HG03520 (cell line): ENCODE data around the gene ANKRA2.
"Not testable (repeated sequence)": the region's sequence is repeated elsewhere in the genome, so short reads cannot be mapped to it uniquely, and the experiment has no call there.

ENCODE experiments used
- ATAC-seq: cut with Tn5 transposase; IDR thresholded peaks from one replicate; pipeline ENCODE4 v1.9.1; 2021; ENCODE audit warnings: mild to moderate bottlenecking, moderate library complexity; ENCODE audit not compliant: unreplicated experiment

ANKRA2 gene

GRCh38 chr5:73550016-73550415 lies 15.4 kb downstream of the ANKRA2 start:
- ATAC-seq = no peak

GRCh38 chr5:73545403-73545779 lies 20.0 kb downstream of the ANKRA2 start:
- no peak for ATAC-seq

GRCh38 chr5:73544429-73545402 lies 20.7 kb downstream of the ANKRA2 start:
- no peak for ATAC-seq

DNA sequence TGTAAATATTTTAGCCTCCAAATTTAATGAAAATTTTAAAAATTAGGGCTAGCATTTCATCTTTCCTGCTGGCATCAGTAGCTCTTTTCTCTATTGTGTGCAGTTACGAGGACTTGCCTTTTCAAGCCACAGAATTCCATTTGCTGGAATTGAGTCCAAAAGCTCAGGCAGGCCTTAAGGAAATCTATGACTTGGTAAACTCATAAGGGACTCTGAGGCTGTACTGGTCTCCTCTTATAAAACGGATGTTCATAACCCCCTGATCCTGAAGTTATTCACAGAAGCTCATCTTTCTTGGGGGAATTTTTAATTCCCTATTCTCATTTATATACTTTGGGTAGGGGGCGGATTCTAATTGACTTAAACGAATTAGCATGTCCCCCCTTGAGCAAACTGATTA lies 23.4 kb downstream of the ANKRA2 start:
- no peak for ATAC-seq

- ATAC-seq = no peak
Observed at GRCh38 chr5:73540192-73540591, 25.2 kb downstream of the ANKRA2 start.

- no peak for ATAC-seq
Observed at GRCh38 chr5:73539730-73540129, 25.7 kb downstream of the ANKRA2 start.

GRCh38 chr5:73534971-73535370 lies 30.5 kb downstream of the ANKRA2 start:
- no peak for ATAC-seq

- no peak for ATAC-seq
Observed at GRCh38 chr5:73534011-73534644, 31.3 kb downstream of the ANKRA2 start.

DNA sequence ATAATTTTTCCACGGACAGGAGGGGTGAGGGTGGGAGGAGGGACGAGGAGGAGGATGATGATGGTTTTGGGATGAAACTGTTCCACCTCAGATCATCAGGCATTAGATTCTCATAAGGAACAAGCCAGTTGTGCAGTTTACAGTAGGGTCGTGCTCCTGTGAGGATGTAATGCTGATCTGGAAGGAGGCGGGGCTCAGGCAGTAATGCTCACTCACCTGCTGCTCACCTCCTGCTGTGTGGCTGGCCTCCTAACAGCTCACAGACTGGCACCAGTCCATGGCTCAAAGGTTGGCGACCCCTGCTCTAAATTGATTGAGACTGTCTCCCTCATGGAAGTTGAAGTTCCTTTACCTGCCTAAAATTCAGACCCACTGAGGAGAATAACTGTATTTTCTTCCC lies 33.2 kb downstream of the ANKRA2 start:
- no peak for ATAC-seq

GRCh38 chr5:73531356-73531755 lies 34.1 kb downstream of the ANKRA2 start:
- no peak for ATAC-seq

- ATAC-seq = no peak
Observed at GRCh38 chr5:73529081-73529480, 36.4 kb downstream of the ANKRA2 start.

DNA sequence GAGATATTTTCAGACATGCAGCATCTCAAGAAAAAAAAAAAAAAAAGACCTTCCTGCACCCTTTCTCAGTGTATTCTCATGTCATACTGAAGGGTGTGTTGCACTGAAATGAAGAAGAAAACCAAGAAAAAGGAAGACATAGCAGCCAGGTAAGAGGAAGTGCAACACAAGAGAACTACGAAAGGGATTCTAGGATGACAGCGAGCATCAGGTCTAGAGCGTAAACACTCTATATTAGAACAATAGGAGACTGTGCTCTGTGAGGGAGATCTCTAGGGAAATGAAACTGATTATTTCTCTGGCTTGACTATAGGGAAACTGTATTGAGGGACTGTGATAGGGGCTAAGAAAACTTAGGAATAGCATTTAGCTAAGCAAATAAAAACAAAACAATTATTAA lies 37.2 kb downstream of the ANKRA2 start:
- ATAC-seq = no peak

DNA sequence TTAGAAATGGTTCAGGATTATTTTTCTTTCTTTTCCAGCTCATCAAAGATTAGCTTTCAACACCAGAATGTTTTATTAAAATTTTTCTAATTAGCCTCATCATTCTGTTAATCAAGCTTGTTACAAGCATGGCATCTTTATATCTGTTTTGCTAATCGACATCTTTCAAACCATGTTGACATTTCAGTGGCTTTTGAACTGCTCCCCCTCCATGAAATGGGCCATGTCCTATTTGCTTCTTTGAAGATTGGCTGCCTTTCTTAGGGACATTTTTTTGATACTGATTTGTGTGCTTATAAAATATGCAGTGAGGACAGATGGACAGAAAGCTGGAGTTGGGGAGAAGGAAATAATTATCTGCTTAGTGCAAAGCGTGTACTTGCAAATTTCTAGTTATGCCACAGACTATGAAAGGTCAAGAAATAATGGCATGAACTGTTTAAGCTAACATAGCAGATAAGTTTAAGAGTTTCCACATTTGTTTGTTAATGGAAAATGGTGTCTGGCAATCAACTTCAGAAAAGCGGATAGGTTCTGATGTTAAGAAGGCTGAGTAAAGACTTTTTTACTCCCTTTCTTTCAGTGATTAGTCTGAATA lies 39.7 kb downstream of the ANKRA2 start:
- no peak for ATAC-seq

DNA sequence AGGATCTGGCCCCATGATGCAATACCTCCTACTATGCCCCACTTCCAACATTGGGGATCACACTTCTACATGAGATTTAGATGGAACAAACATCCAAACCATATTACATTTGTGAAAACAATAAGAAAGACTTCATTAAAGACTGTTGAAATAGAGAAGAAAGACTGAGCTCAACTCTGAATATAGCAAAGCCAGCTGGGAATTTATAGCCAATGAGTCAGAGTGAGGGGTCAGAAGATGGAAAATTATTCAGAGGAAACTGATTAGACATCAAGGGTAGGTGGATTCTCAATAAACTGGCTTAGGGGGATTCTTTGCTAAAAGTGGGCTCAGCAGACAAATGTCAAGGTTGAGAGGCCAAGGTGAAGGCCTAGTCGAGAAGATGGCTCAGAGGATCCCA lies 41.6 kb downstream of the ANKRA2 start:
- ATAC-seq = no peak

GRCh38 chr5:73522989-73523388 lies 42.5 kb downstream of the ANKRA2 start:
- ATAC-seq = no peak

- ATAC-seq = peak; percentile 81
Observed at GRCh38 chr5:73519531-73520283, 45.7 kb downstream of the ANKRA2 start.

DNA sequence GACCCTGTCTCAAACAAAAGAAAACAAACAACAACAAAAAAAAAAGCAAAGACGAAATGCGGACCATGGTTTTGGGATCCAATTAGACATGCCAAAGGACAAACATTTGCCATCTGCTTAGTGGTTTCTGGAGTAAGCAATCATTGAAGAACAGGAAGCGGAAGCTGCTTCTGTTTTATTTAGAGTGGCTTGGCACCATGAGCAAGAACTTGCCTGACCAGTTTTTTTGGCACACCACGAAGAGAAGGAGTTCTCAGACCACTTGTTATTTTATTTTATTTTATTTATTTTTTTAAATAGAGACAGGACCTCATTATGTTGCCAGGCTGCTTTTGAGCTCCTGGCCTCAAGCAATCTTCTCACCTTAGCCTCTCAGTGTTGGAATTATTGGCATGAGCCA lies 50.2 kb downstream of the ANKRA2 start:
- ATAC-seq = no peak

DNA sequence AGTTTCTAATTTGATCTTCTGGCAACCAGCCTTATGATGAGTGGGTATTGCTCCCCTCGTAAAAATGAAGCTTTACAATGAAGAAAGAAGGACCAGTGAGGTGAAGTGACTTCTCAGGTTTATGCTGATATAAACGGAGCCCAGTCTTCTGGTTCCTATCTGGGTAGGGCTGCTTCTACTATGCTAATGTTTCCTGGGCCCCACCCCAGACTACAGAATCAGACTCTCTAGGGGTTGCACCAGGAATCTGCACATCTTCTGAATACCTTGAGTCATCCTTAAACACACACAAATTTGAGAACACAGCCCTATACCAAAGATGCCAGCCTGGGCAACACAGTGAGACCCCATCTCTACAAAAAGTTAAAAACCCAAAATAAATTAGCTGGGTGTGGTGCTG lies 51.0 kb downstream of the ANKRA2 start:
- no peak for ATAC-seq

- no peak for ATAC-seq
Observed at GRCh38 chr5:73513996-73514395, 51.4 kb downstream of the ANKRA2 start.

GRCh38 chr5:73508521-73508920 lies 56.9 kb downstream of the ANKRA2 start:
- ATAC-seq = not testable (repeated sequence)

GRCh38 chr5:73507062-73507461 lies 58.4 kb downstream of the ANKRA2 start:
- no peak for ATAC-seq
